Measurements from ENCODE around the gene TRNAU1AP. TPM values are rescaled to one million over a fixed set of nuclear protein-coding genes. Genes with fewer than 3 reads are reported as not detected.

TRNAU1AP gene
- total and polyA plus RNA-seq, 11 donors = 7.9 to 26.6 (median 15.5) TPM

- no peaks in the 10 kb centered on the region for H3K9me3 ChIP-seq
- TF ChIP-seq CTCF (IDR thresholded peaks at IDR 0.05) (no peak), POLR2A (IDR thresholded peaks at IDR 0.05) (no peak)
- peaks cover 6 to 50% (median 34%) of the 10 kb centered on the region in 12 donors for H3K4me1 ChIP-seq
- H3K27ac ChIP-seq = peak overlapping the region in 11 of 12 donors; percentile 77 to 94 (median 86)
- H3K36me3 ChIP-seq = peaks cover 0 to 46% (median 40%) of the 10 kb centered on the region in 9 donors
- 4 to 9% (median 7%) methylated on average over 14 of the region's 14 CpGs for WGBS, 4 donors
- no peak for DNase-seq
- H3K4me3 ChIP-seq = peak overlapping the region; percentile 66 to 86 (median 78)
- ATAC-seq = no peak
- intact Hi-C loops (cut with DNase I) = loop anchor here in 2 of 10 donors (5.0 to 10.0 kb wide), 2 partner anchors 72 to 260 kb away; no protein-coding TSS in a partner anchor
- H3K27me3 ChIP-seq = no peaks in the 10 kb centered on the region
These were observed 46.0 kb upstream of the TRNAU1AP start for GRCh38 chr1:28506907-28507246.

GRCh38 chr1:28507247-28507645 lies 45.6 kb upstream of the TRNAU1AP start:
- H3K4me3 ChIP-seq = peak overlapping the region; percentile 66 to 86 (median 78)
- H3K9me3 ChIP-seq = no peaks in the 10 kb centered on the region
- intact Hi-C loops (cut with DNase I) = loop anchor here in 2 of 10 donors (5.0 to 10.0 kb wide), 2 partner anchors 72 to 260 kb away; no protein-coding TSS in a partner anchor
- no peak for TF ChIP-seq CTCF (IDR thresholded peaks at IDR 0.05)
- TF ChIP-seq POLR2A (IDR thresholded peaks at IDR 0.05) = no peak
- peak overlapping the region in 9 of 12 donors; percentile 81 to 94 (median 87) for H3K27ac ChIP-seq
- H3K36me3 ChIP-seq = peaks cover 0 to 50% (median 44%) of the 10 kb centered on the region in 9 donors
- DNase-seq (no peak), ATAC-seq (no peak)
- WGBS, 4 donors = 9 to 11% (median 10%) methylated on average over 11 of the region's 11 CpGs
- no peaks in the 10 kb centered on the region for H3K27me3 ChIP-seq
- peaks cover 6 to 53% (median 34%) of the 10 kb centered on the region in 12 donors for H3K4me1 ChIP-seq

GRCh38 chr1:28507646-28508434 lies 45.0 kb upstream of the TRNAU1AP start:
- TF ChIP-seq POLR2A (IDR thresholded peaks at IDR 0.05) (no peak), CTCF (IDR thresholded peaks at IDR 0.05) (no peak)
- Histone ChIP-seq H3K4me3 (peak overlapping the region in 11 of 12 donors; percentile 66 to 86 (median 77)), H3K27ac (peak overlapping the region in 7 of 12 donors; percentile 81 to 94 (median 87)), H3K4me1 (peaks cover 6 to 56% (median 34%) of the 10 kb centered on the region in 12 donors), H3K27me3 (no peaks in the 10 kb centered on the region), H3K9me3 (no peaks in the 10 kb centered on the region), H3K36me3 (peaks cover 0 to 56% (median 50%) of the 10 kb centered on the region in 9 donors)
- DNase-seq (no peak), ATAC-seq (no peak)
- WGBS, 4 donors = 44 to 61% (median 52%) methylated on average over 10 of the region's 10 CpGs
- intact Hi-C loops (cut with DNase I) = loop anchor here in 2 of 10 donors (5.0 to 10.0 kb wide), 2 partner anchors 73 to 261 kb away; no protein-coding TSS in a partner anchor

- DNase-seq (no peak), ATAC-seq (no peak)
- TF ChIP-seq POLR2A (IDR thresholded peaks at IDR 0.05) = no peak
- TF ChIP-seq CTCF (IDR thresholded peaks at IDR 0.05) = no peak
- intact Hi-C loops (cut with DNase I) = loop anchor here in 2 of 10 donors (5.0 to 10.0 kb wide), 2 partner anchors 74 to 261 kb away; no protein-coding TSS in a partner anchor
- peak overlapping the region in 5 of 12 donors; percentile 20 to 84 (median 69) for H3K4me3 ChIP-seq
- WGBS, 4 donors = 39 to 47% (median 45%) methylated on average over 5 of the region's 5 CpGs
- H3K36me3 ChIP-seq = peaks cover 0 to 61% (median 55%) of the 10 kb centered on the region in 9 donors
- H3K9me3 ChIP-seq = no peaks in the 10 kb centered on the region
- H3K27ac ChIP-seq = peak overlapping the region in 2 of 12 donors; percentile 86 to 94
- H3K4me1 ChIP-seq = peaks cover 6 to 56% (median 34%) of the 10 kb centered on the region in 12 donors
- no peaks in the 10 kb centered on the region for H3K27me3 ChIP-seq
These were observed 44.5 kb upstream of the TRNAU1AP start for GRCh38 chr1:28508435-28508754.
